B cell (primary cell): ENCODE data around the gene ANKFN1. TPM values are rescaled to one million over a fixed set of nuclear protein-coding genes. Genes with fewer than 3 reads are reported as not detected.

Source experiments
- ATAC-seq: fragments of 200-7000 bp; cut with Tn5 transposase; one replicate; pipeline ENCODE4 v1.10.0; 2021; ENCODE audit warnings: low read depth, mild to moderate bottlenecking, moderate number of reproducible peaks, moderate library complexity
- CTCF ChIA-PET: fragments of 350-600 bp; sonication (Branson Sonifier 250); formaldehyde crosslinking; loops from one replicate; lab custom pipeline; 2021; ENCODE audit warnings: antibody characterized with exemption, inconsistent platforms; lab: Charles Lee
- POLR2A ChIA-PET: fragments of 350-600 bp; sonication (Branson Sonifier 250); formaldehyde crosslinking; loops from one replicate; lab custom pipeline; 2021; ENCODE audit warnings: antibody characterized with exemption; lab: Charles Lee
- DNase-seq: peaks from one replicate; pipeline ENCODE4 v3.0.0; 2013
- H2AFZ ChIP-seq: 2 replicates; pipeline ENCODE4 v1.6.1; 2012; ENCODE audit warnings: mild to moderate bottlenecking, low read depth, low read length; ENCODE audit not compliant: insufficient read depth, poor library complexity, severe bottlenecking
- H3K27ac ChIP-seq, 2 donors: 1 replicate in 1 of 2; 2 replicates in 1 of 2; pipeline ENCODE4 v1.5.1; 2012 to 2013; ENCODE audit warnings: low read length in 2 of 2, mild to moderate bottlenecking in 2 of 2, moderate library complexity in 1 of 2
- H3K27me3 ChIP-seq, 4 experiments: fragments of 200-600 bp in 1 of 4; sonication (generic) in 1 of 4; replicated peaks in 1 of 4; 1 replicate in 2 of 4; 2 replicates in 2 of 4; pipeline versions ENCODE4 v1.6.1 to v1.7.0; 2013 to 2016; ENCODE audit warnings: low read length in 3 of 4, mild to moderate bottlenecking in 2 of 4, mixed read lengths in 1 of 4, moderate library complexity in 1 of 4; ENCODE audit not compliant: insufficient read depth in 4 of 4, control insufficient read depth in 3 of 4; ENCODE audit errors: control extremely low read depth in 1 of 4
- H3K36me3 ChIP-seq, 2 experiments: replicated peaks in 1 of 2; 1 replicate in 1 of 2; 2 replicates in 1 of 2; pipeline versions ENCODE4 v1.6.1 to v1.7.1; 2013; ENCODE audit warnings: low read length in 1 of 2; ENCODE audit not compliant: insufficient read depth in 2 of 2, control insufficient read depth in 1 of 2; ENCODE audit errors: control extremely low read depth in 1 of 2, extremely low read depth in 1 of 2
- H3K4me1 ChIP-seq, 2 donors: fragments of 200-600 bp in 1 of 2; sonication (generic) in 1 of 2; 1 replicate in 1 of 2; 2 replicates in 1 of 2; pipeline versions ENCODE4 v1.5.1 to v1.6.1; 2013 to 2017; ENCODE audit warnings: low read length in 2 of 2; ENCODE audit not compliant: control insufficient read depth in 2 of 2, insufficient read depth in 2 of 2
- H3K4me2 ChIP-seq: replicated peaks from 2 replicates; pipeline ENCODE3; 2012; ENCODE audit warnings: mild to moderate bottlenecking, low read depth, low read length; ENCODE audit not compliant: poor library complexity, severe bottlenecking
- H3K4me3 ChIP-seq, 5 experiments: fragments of 200-600 bp in 1 of 5; sonication (generic) in 1 of 5; 1 replicate in 3 of 5; 2 replicates in 2 of 5; pipeline versions ENCODE4 v1.5.1 to v1.7.0; 2011 to 2016; ENCODE audit warnings: low read length in 4 of 5, mild to moderate bottlenecking in 4 of 5, low read depth in 2 of 5, control low read depth in 1 of 5, moderate library complexity in 1 of 5; ENCODE audit not compliant: insufficient read depth in 1 of 5; ENCODE audit errors: control extremely low read depth in 1 of 5, extremely low read depth in 1 of 5
- H3K79me2 ChIP-seq: fragments of 200-600 bp; sonication (generic); one replicate; pipeline ENCODE4 v1.6.0; 2016; ENCODE audit warnings: low read length; ENCODE audit not compliant: control insufficient read depth, insufficient read depth
- H3K9ac ChIP-seq: fragments of 200-600 bp; sonication (generic); 2 replicates; pipeline ENCODE4 v1.6.1; 2017; ENCODE audit warnings: mild to moderate bottlenecking, low read length, moderate library complexity
- H3K9me3 ChIP-seq, 3 donors: one replicate each; pipeline versions ENCODE4 v1.6.1 to v1.7.1; 2013; ENCODE audit warnings: low read length in 2 of 3; ENCODE audit not compliant: control insufficient read depth in 2 of 3, insufficient read depth in 1 of 3; ENCODE audit errors: control extremely low read depth in 1 of 3
- H4K20me1 ChIP-seq: 2 replicates; pipeline ENCODE4 v1.6.0; 2012; ENCODE audit warnings: mild to moderate bottlenecking, low read length; ENCODE audit not compliant: insufficient read depth, control insufficient read depth, poor library complexity, severe bottlenecking
- H3K27ac Mint-ChIP-seq: one replicate; pipeline ENCODE4 v1.8.0; 2021; ENCODE audit warnings: mixed read lengths
- H3K27me3 Mint-ChIP-seq: one replicate; pipeline ENCODE4 v1.8.0; 2021; ENCODE audit warnings: mixed read lengths
- H3K4me1 Mint-ChIP-seq: one replicate; pipeline ENCODE4 v1.8.0; 2021; ENCODE audit warnings: mixed read lengths
- H3K4me3 Mint-ChIP-seq: one replicate; pipeline ENCODE4 v1.8.0; 2021; ENCODE audit warnings: mixed read lengths
- H3K9me3 Mint-ChIP-seq: one replicate; pipeline ENCODE4 v1.8.0; 2022; ENCODE audit warnings: mixed read lengths; ENCODE audit not compliant: insufficient read depth
- CTCF ChIP-seq: fragments of 200-600 bp; IDR thresholded peaks from one replicate; pipeline ENCODE4 v1.8.0; 2022; ENCODE audit warnings: antibody characterized with exemption, mild to moderate bottlenecking
- EZH2 ChIP-seq: IDR thresholded peaks from 2 replicates; pipeline ENCODE4 v1.6.1; 2012; ENCODE audit warnings: borderline replicate concordance, low read depth, mild to moderate bottlenecking, moderate library complexity, low read length; ENCODE audit not compliant: insufficient read depth, poor library complexity, severe bottlenecking
- WGBS: methylation state at CpG from one replicate; pipeline ENCODE4 v1.1.5; 2013; ENCODE audit warnings: missing lambda C conversion rate; ENCODE audit not compliant: insufficient coverage; 5-methylcytosine and 5-hydroxymethylcytosine counted together
- intact Hi-C: fragments of 100-400 bp; cut with micrococcal nuclease; formaldehyde crosslinking; loops from one replicate; pipeline ENCODE4 v1.10.0; 2022
- polyA plus RNA-seq: library from polyadenylated mRNA; depleted of rRNA; stranded (reverse); fragments of >200 nt; gene quantifications from 2 replicates; pipeline ENCODE4 v1.2.3, GENCODE V29; 2012
- total RNA-seq, 2 donors: library from RNA; stranded (reverse); fragments of 120-200 nt in 1 of 2; gene quantifications; 1 replicate in 1 of 2; 2 replicates in 1 of 2; pipeline versions ENCODE4 v1.2.3 to v1.2.4, GENCODE V29; 2013 to 2022

ANKFN1 gene
- total and polyA plus RNA-seq, 2 donors (not counting 1 experiment from before 2014, with no cell fraction given) = not detected

GRCh38 chr17:56113486-56113885 lies 39.8 kb upstream of the ANKFN1 start:
- WGBS = no CpG with 5 or more reads among the region's 2 CpGs
- intact Hi-C loops = no loop called here
- Histone ChIP-seq H3K79me2 (no peaks in the 10 kb centered on the region), H3K4me2 (no peak overlapping the region), H3K4me3 (no peak overlapping the region), H3K9ac (no peak overlapping the region), H3K36me3 (no peaks in the 10 kb centered on the region), H3K27ac (no peak overlapping the region), H3K9me3 (no peaks in the 10 kb centered on the region), H2AFZ (no peak overlapping the region), H3K27me3 (no peaks in the 10 kb centered on the region), H3K4me1 (no peaks in the 10 kb centered on the region), H4K20me1 (no peaks in the 10 kb centered on the region)
- CTCF ChIA-PET = no interaction called here
- no peak for ATAC-seq
- H3K27me3 Mint-ChIP-seq = peaks cover 4% of the 10 kb centered on the region
- no peaks in the 10 kb centered on the region for H3K4me1 Mint-ChIP-seq
- no peaks in the 10 kb centered on the region for H3K9me3 Mint-ChIP-seq
- no peak overlapping the region for H3K4me3 Mint-ChIP-seq
- POLR2A ChIA-PET = no interaction called here
- TF ChIP-seq CTCF (no peak), EZH2 (no peak)
- no peak overlapping the region for H3K27ac Mint-ChIP-seq
- no peak for DNase-seq

- H3K27ac Mint-ChIP-seq = no peak overlapping the region
- Histone ChIP-seq H3K4me2 (no peak overlapping the region), H2AFZ (no peak overlapping the region), H3K4me3 (no peak overlapping the region), H3K9me3 (no peaks in the 10 kb centered on the region), H3K27ac (no peak overlapping the region), H3K4me1 (no peaks in the 10 kb centered on the region), H3K79me2 (no peaks in the 10 kb centered on the region), H4K20me1 (no peaks in the 10 kb centered on the region), H3K9ac (no peak overlapping the region), H3K36me3 (no peaks in the 10 kb centered on the region), H3K27me3 (no peaks in the 10 kb centered on the region)
- H3K4me3 Mint-ChIP-seq = no peak overlapping the region
- ATAC-seq (no peak), DNase-seq (no peak)
- ChIA-PET CTCF (no interaction called here), POLR2A (no interaction called here)
- H3K4me1 Mint-ChIP-seq = no peaks in the 10 kb centered on the region
- peaks cover 4% of the 10 kb centered on the region for H3K27me3 Mint-ChIP-seq
- no peaks in the 10 kb centered on the region for H3K9me3 Mint-ChIP-seq
- intact Hi-C loops = no loop called here
- no CpG with 5 or more reads among the region's 1 CpG for WGBS
- TF ChIP-seq EZH2 (no peak), CTCF (no peak)
These were observed 38.8 kb upstream of the ANKFN1 start for GRCh38 chr17:56114469-56114868.
